HG03135 (cell line): ENCODE results near the gene EPN1.

Source experiments
- ATAC-seq: cut with Tn5 transposase; IDR thresholded peaks from one replicate; pipeline ENCODE4 v1.9.1; 2021; ENCODE audit warnings: mild to moderate bottlenecking, moderate library complexity; ENCODE audit not compliant: unreplicated experiment

EPN1 gene

DNA sequence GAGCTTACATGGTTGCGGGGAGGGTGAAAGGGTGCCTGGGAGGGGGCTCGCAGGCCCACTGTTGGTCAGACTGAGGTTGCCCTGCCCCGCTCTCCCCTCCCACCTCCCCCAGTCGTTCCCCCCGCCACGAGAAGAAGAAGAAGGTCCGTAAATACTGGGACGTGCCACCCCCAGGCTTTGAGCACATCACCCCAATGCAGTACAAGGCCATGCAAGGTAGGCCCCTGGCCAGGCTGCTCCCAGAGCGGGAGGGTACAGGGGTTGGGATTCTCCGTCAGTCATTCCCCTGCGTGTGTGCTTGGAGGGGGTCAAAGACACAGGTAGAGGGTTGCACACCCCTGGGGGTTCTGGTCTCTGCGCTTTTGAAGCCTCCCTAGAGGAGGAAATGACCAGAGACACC, 14.6 kb upstream of the EPN1 start:
- no peak for ATAC-seq

DNA sequence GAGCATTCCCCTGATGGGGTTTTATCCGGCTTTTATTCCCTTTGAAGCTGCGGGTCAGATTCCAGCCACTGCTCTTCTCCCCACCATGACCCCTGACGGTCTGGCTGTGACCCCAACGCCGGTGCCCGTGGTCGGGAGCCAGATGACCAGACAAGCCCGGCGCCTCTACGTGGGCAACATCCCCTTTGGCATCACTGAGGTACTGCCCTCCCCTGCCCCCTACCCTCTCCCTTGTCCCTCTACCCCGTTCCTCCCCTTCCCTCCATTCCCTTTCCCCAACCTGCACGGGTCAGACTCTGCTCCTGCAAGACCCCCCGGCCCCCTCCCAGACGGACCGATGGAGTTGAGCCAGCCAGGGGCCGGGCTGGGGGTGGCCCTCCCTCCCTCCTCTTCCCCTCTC, 14.0 kb upstream of the EPN1 start:
- ATAC-seq = no peak

DNA sequence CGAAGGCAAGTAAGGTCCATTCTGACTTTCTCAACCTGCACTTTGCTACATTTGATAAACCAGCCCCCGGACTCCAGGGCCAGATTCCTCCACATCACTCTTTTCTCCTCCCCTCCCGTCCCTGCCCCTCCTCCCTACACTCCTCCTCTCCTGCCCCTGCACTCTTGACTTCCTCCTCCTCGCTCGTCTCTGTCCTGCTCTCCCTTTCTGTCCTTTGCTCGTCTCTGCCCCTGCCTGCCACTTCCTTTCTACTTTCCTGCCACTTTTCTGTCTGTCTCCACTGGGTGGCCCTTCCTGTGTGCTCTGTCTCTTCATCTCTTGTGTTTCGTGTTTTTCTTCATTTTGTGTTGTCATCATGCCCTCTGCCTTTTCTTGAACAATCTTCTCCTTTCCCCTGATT, 13.2 kb upstream of the EPN1 start:
- ATAC-seq = no peak

DNA sequence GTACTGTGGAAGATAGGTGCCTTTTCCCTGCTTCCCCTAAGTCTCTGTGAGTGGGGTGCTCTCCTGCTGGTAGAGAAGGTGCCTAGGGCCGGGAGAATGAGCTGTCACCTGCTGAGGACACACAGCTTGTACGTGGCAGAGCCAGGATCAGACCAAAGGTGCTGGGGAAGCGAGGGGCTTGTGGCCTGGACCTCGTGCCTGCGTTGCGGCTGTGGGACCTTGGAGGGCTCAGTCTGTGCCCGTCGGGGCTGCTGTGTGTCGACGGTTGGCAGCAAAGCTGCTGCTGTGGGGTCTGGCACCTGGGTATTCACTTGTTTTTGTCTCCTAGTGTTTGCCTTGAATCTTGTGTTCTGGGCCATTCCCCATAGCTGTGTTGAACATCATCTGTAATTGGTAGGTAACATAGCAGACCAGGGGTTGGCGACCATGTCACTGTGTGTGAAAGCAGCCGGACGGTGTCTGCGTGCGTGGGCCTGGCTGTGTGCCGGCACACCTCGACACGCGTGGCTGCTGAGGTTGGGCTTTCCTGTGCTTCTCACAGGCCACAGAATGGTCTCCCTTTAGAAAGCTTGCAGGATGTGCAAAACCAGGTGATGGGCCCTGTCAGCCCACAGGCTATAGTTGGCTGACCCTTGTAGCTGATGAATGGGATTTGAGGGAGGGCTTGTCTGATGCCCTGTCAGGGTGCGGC, 11.0 kb upstream of the EPN1 start:
- no peak for ATAC-seq

DNA sequence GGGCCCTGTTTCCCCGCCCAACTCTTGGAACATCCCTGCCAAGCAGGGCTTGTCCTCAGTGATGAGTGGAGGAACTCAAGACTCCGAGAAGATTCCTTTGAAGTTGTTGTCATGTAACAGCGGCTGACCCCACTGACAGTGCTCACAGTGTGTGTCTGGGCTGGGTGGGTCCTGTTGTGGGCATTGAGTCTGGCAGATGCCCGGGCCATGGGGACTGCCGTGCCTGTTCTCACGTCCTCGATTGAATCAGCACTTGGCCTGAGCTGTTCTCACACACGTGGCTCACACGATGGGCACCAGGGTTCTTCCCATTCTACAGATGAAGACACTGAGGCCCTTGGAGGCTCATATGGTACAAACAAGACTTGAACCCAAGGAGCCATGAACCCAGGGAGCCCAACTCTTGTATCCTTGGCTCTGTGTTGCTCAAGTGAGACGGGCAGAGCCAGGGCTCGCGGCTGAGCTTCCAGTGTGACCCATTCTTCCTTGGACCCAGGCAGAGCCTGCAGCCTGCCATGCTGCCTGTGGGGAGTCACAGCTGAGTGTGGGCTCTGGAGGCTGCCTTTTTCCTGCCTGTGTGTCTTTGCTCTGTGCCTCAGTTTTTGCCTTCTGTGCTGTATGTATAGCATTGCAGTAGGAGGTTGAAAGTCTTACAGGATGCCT, 8.6 kb upstream of the EPN1 start:
- no peak for ATAC-seq

DNA sequence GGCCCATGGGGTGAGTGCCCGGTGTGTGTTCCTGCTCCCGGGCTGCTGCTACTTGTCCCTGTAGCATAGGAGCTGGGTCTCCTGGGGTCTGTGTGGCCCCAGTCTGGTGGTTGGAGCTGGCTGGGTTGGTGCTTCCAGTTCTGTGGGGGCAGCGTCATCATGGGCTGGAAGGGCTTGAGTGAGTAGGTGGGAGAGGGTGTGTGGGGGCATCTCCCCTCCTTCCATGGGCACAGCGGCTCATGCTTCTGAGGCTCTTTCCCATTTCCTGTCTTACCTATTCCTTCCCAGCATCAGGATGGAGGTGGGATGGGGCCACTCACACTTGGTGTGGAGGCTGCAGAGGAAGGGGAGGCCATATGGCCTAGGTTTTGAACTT, 8.0 kb upstream of the EPN1 start:
- ATAC-seq = no peak

DNA sequence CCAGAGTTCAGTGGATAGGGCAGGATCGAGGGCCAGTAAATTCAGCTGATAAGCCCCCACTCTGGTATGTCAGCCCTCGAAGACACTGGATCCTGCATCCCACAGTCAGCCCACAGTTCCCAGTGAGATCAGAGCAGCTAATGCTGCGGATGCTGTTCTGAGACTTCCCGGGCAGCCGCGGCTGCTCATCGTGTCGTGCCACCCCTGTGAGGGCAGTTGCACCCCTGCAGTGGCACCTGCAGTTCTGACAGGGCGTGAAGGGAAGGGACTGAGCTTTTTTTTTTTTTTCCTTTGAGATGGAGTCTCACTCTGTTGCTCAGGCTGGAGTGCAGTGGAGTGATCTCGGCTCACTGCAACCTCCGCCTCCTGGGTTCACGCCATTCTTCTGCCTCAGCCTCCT, 7.5 kb upstream of the EPN1 start:
- no peak for ATAC-seq

DNA sequence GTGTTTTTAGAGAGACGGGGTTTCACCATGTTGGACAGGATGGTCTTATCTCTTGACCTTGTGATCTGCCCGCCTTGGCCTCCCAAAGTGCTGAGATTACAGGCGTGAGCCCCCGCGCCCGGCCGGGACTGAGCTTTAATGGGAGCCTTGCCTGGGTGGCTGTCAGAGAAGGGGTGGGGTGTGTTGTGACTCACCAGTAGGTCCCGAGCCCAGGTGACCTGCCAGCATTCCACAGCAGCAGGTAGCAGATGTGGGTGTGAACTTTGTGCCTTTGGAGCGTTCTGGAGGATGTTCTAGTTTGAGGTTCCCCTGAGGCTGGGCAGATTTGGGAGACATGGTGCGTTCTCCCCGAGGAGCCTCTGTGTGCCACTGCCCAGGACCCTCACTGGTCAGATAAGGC, 7.1 kb upstream of the EPN1 start:
- no peak for ATAC-seq

DNA sequence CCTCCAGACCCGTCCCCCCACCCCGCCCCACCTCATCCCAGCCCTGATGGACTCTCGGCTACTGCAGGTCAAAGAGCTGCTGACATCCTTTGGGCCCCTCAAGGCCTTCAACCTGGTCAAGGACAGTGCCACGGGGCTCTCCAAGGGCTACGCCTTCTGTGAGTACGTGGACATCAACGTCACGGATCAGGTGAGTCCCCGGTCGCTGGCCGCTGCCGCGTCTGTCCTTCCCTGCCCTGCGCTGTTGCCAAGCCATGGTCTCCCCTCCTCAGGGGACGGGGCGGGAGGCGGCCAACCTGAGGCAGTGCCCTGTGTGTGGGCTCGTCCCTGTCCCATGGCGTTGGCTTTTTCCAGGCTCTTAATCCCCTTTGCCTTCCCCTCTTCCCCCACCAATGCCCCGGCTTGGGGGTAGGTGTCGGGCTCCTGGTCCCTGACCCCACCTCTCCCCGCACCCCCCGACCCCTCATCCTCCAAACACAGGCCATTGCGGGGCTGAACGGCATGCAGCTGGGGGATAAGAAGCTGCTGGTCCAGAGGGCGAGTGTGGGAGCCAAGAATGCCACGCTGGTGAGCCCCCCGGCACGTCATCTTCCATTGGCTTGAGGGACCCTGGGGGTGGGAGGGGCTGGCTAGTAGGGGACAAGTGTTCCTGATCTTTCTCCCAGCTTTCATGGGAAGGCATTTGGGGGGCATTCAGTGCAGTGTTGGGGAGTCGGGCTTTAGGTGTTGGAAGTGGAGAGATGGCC, 6.2 kb upstream of the EPN1 start:
- no peak for ATAC-seq

DNA sequence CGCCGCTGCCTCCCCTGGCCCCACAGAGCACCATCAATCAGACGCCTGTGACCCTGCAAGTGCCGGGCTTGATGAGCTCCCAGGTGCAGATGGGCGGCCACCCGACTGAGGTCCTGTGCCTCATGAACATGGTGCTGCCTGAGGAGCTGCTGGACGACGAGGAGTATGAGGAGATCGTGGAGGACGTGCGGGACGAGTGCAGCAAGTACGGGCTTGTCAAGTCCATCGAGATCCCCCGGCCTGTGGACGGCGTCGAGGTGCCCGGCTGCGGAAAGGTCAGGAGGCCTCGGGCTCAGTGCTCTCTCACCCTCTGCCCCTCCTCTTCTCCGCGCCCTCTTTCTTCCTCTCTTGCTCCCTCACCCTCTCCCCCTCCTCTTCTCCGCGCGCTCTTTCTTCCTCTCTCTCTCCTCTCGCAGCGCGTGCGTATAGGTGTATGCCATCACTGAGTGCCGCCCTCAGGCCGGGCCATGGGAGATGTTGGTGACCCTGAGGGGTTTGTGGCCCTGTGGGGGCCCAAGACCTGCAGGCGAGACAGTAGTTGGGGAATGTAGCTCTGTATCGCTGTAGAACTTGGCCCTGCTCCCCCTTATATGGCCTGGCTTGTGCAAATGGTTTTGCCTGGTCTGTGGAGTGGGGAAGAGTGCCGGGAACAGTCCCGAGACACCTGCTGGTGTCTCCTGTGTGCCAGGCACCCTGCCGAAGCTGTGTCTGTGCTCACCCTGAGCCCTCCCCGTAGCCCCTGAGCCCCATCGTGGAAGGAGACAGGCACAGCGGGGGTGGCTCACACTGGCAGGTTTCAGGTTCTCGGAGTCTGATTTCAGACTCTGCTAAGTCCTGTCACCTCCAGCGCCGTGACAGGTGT, 5.4 kb upstream of the EPN1 start:
- ATAC-seq = no peak

DNA sequence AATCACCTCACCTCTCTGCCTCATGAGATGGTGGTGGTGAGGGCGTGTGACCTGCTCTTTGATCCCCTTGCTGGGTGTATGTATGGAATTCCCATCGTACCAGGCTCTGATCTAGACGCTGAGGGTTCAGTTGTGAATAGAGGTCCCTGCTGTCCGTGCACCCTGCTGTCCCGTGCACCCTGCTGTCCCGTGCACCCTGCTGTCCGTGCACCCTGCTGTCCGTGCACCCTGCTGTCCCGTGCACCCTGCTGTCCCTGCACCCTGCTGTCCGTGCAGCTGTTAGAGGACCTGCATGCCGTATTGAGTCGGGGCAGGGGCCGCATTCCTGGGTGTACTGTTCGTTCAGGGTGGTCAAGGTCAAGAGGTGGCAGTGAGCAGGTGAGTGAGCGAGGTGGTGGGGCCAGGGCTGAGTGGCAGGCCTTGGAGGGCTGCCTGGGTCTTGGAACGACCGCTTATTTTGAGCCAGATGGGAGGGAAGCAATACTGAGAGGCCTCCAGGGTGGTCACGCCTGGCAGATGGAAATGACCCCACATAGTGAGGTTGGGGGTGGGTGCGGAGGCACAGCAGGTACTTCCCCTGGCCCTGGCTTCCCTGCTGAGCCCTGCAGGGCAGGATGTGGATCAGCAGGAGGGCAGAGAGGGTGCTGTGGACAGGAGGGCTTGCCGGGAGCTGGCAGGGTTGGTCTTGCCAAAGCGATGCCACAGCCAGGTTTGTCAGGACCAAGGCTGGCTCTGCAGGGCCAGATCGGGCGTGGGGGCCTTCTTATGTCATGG, 4.6 kb upstream of the EPN1 start:
- no peak for ATAC-seq

DNA sequence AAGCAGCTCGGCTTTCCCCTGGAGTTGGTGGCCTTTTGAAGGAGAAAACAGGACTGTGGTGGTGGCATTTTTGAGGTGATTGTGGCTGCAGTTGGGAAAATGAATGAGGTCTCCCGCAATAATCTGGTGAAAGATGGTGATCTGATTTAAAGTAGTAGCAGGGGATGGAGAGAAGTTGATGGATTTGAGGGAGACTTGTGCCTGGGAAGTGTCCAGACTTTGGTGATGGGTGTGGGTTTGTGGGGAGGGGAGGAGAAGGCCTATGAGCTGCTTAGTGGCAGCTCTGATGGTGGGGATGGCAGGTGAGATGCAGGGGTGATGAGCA, 4.0 kb upstream of the EPN1 start:
- no peak for ATAC-seq

DNA sequence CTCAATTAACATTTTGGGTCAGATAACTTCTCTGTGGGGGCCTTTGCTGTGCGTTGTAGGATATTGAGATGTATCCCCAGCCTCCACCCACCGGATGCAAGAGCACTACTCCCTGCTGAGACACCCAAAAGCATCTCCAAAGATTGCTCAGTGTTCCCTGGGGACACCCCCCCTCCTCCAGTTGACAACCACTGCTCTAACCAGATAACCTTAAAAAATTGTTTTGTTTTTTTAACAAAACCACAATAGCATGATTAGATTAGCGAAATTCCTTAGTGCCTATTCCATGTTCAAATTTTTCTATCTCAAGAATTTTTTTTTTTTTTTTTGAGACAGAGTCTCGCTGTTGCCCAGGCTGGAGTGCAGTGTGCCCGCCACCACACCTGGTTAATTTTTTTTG, 2.6 kb upstream of the EPN1 start:
- ATAC-seq = no peak

DNA sequence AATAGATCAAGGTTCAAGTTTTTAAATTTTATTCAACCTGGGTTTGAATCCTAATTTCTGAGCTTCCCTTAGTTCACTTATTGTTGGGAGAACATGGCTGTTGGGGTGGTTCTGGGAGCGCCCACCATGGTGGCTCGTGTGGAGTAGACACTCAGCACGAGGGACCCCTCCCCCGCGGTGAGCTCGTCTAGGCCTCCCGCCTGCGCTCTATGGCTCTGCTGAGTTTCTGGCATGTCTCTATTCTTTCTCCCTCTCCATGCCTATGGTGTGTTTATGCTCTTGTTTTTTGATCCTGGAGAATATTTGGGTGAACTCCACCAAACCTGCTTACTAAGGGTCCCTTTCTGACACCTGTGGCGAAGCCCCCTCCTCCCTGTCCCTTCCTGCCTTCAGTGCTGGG, 1.6 kb upstream of the EPN1 start:
- no peak for ATAC-seq

DNA sequence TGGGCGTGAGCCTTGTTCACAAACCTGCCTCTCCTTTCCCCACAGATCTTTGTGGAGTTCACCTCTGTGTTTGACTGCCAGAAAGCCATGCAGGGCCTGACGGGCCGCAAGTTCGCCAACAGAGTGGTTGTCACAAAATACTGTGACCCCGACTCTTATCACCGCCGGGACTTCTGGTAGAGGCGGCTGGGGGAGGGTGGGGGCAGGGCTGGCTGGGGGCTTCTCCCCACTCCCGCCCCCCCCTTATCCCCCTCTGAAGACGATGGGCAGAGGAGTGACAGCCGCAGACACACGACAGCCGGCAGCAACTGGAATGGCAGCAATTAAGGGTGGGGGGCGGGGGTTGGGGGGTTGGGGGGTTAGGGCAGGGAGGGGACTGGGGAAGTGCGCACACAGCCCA, 1.1 kb upstream of the EPN1 start:
- no peak for ATAC-seq

DNA sequence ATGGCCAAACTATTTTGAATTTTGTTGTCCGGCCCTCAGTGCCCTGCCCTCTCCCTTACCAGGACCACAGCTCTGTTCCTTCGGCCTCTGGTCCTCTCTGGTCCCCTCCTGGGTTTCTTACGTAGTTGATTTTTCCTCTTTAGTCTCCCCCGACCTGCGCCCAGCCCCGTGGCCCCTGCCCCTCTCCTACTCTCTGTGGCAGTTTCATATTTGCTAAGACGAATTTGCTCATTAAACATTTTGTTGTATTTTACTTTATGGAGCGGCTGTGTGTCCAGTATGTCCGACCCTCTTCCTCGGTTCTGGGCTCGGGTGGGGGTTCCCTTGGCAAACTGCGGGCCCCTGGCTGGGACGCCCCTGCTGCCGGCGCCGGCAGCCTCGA, 576 bp upstream of the EPN1 start:
- ATAC-seq = no peak

DNA sequence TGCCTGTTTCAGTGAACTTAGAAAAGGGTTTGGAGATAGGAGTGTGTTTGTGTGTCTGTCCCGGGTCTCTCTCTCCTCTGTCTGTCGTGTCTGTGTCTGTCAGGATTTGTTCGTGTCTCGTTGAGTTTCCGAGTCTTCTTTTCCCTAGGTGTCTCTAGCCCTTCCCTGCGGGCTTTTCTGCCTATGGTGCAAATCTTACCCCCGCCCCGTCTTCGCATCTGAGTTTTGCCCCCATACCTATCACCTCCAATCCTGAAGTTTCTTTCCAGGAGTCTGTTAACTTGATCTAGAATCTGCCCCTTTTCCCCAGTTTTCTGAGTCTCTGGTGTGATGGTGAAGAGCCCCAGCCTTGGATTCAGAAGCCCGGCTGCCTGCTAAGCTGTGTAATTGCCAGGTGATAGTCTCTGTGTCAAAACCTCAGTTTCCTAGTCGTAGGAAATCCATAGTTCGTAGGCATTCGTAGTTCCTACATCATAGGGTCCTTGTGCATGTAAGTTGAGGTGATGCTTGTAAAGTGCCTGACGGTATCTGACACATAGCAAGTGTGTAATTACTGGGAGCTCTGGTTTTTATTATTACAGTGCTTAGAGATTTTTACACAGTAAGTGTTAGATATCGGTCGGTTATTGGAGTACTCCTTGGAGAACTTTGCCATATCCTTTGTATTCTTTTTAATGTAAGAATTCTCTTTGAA, 782 bp downstream of the EPN1 start:
- no peak for ATAC-seq

DNA sequence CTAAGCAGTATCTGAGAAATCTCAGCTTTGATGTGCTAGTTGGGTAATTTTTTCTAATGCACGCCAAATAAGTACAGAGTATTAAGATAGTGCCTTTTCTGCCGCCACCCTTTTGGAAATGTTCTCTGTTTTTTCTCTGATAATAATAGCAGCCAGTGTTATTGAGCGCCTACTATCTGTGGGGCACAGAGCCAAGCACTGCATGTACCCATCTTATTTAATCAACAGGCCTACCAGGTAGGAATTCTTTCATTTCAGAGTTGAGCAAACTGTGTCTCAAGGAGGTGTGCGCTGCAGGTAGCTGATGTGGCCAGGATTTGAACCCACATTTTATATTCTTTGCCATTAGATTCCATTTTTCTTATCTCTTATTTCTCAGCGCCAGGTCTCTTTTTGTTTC, 1.4 kb downstream of the EPN1 start:
- no peak for ATAC-seq

DNA sequence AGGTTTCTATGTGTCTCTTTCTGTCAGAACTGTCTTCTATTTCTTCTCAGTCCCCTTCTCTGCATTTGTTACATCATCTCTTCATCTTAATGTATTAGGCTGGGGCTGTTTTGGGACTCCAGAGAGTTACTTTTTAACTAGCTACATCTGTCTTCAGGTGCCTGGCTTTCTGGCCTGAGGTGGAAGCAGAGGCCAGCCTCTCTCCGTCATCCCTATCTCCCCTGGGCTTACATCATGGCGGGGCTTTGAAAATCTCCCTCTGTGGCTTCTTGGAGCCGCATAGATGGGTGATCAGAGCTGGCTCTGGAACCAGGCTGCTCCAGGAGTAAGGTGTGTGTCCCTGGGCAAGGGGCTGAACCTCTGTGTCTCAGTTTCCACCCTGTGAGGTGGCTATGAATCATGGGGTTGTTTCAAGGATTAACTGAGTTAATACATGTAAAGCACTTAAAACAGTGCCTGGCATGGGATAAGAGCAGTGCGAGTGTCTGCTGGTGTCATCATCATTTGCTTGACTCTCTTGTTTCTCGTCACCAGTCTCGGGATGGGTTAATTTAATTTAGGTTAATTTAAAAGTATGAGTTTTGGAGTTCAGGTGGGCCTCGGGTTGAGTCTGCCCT, 2.0 kb downstream of the EPN1 start:
- no peak for ATAC-seq

DNA sequence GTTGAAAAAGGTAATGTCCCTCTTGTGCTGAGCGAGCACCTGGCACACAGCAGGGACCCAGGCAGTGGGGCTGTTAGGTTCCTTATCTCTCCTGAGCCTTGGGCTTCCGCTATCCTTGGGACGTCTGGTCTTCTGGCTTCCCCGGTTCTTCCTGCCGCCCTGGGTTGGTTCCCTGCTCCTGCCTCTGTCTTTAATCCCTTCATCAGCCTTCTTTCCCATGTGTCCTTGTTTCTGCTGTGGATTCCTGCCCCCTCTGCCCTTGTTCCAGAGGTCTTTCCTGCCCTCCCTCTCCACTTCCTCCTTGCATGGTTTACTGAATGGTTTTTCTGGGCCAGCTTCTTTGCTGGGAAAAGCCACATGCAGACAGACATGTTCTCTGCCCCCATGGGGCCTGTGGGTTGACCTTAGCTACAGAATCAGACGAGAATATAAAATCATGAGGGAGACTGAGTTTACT, 2.6 kb downstream of the EPN1 start:
- no peak for ATAC-seq
